H9 (cell line): Measurements from ENCODE around the gene SRPK1. TPM values are rescaled to one million over a fixed set of nuclear protein-coding genes. Genes with fewer than 3 reads are reported as not detected.

Experiments
- DNase-seq: peaks from one replicate; pipeline ENCODE4 v3.0.0-alpha.2; 2017
- H2AFZ ChIP-seq: one replicate; pipeline ENCODE4 v1.6.1; 2013; ENCODE audit warnings: mild to moderate bottlenecking, low read length, control low read depth, moderate library complexity
- H2AK5ac ChIP-seq: 2 replicates; pipeline ENCODE4 v1.6.1; 2013; ENCODE audit warnings: low read length, control low read depth, mixed read lengths; ENCODE audit not compliant: insufficient read length
- H2BK120ac ChIP-seq: one replicate; pipeline ENCODE4 v1.6.1; 2013; ENCODE audit warnings: low read depth, mild to moderate bottlenecking, low read length, control low read depth, inconsistent platforms; ENCODE audit not compliant: poor library complexity, severe bottlenecking
- H2BK12ac ChIP-seq: 2 replicates; pipeline ENCODE4 v1.6.1; 2013; ENCODE audit warnings: low read length, control low read depth, mixed read lengths, low read depth; ENCODE audit not compliant: insufficient read length
- H2BK15ac ChIP-seq: 2 replicates; pipeline ENCODE4 v1.6.1; 2013; ENCODE audit warnings: low read depth, low read length, control low read depth
- H2BK20ac ChIP-seq: one replicate; pipeline ENCODE4 v1.6.1; 2013; ENCODE audit warnings: low read depth, mild to moderate bottlenecking, low read length, control low read depth, inconsistent platforms; ENCODE audit not compliant: poor library complexity, severe bottlenecking
- H2BK5ac ChIP-seq: 2 replicates; pipeline ENCODE4 v1.6.1; 2013; ENCODE audit warnings: low read length, control low read depth, mixed read lengths; ENCODE audit not compliant: insufficient read length
- H3K14ac ChIP-seq: 2 replicates; pipeline ENCODE4 v1.6.1; 2013; ENCODE audit warnings: low read length, control low read depth; ENCODE audit not compliant: insufficient read depth
- H3K18ac ChIP-seq: 2 replicates; pipeline ENCODE4 v1.6.1; 2013; ENCODE audit warnings: low read depth, mild to moderate bottlenecking, mixed read lengths, low read length, control low read depth; ENCODE audit not compliant: insufficient read length
- H3K23ac ChIP-seq: 2 replicates; pipeline ENCODE4 v1.6.1; 2013; ENCODE audit warnings: low read length, control low read depth, mixed read lengths, low read depth; ENCODE audit not compliant: insufficient read length
- H3K23me2 ChIP-seq: 2 replicates; pipeline ENCODE4 v1.6.1; 2013; ENCODE audit warnings: low read depth, mild to moderate bottlenecking, mixed read lengths, low read length, control low read depth; ENCODE audit not compliant: insufficient read length, poor library complexity, severe bottlenecking
- H3K27ac ChIP-seq: 2 replicates; pipeline ENCODE4 v1.5.1; 2013; ENCODE audit warnings: low read length, control low read depth, mixed read lengths, low read depth; ENCODE audit not compliant: insufficient read length
- H3K27me3 ChIP-seq: 2 replicates; pipeline ENCODE4 v1.6.1; 2013; ENCODE audit warnings: low read length, control low read depth, inconsistent platforms; ENCODE audit not compliant: insufficient read depth
- H3K4ac ChIP-seq: 2 replicates; pipeline ENCODE4 v1.6.1; 2013; ENCODE audit warnings: low read depth, mild to moderate bottlenecking, control low read depth, inconsistent platforms, low read length, moderate library complexity
- H3K4me1 ChIP-seq: 2 replicates; pipeline ENCODE4 v1.6.1; 2013; ENCODE audit warnings: low read length, control low read depth, inconsistent platforms; ENCODE audit not compliant: insufficient read depth
- H3K4me2 ChIP-seq: 2 replicates; pipeline ENCODE4 v1.6.1; 2013; ENCODE audit warnings: low read length, control low read depth, mixed read lengths; ENCODE audit not compliant: insufficient read length, insufficient read depth
- H3K56ac ChIP-seq: 2 replicates; pipeline ENCODE4 v1.6.1; 2013; ENCODE audit warnings: low read depth, mild to moderate bottlenecking, mixed read lengths, low read length, control low read depth; ENCODE audit not compliant: insufficient read length
- H3K79me1 ChIP-seq: 2 replicates; pipeline ENCODE4 v1.6.1; 2013; ENCODE audit warnings: low read depth, mild to moderate bottlenecking, moderate library complexity, low read length, control low read depth, inconsistent platforms; ENCODE audit not compliant: insufficient read depth, poor library complexity, severe bottlenecking
- H3K79me2 ChIP-seq: 2 replicates; pipeline ENCODE4 v1.6.1; 2013; ENCODE audit warnings: low read length, control low read depth, inconsistent platforms; ENCODE audit not compliant: insufficient read depth
- H3K9ac ChIP-seq: 2 replicates; pipeline ENCODE4 v1.6.1; 2013; ENCODE audit warnings: low read length, control low read depth, mixed read lengths; ENCODE audit not compliant: insufficient read length; ENCODE audit errors: extremely low read depth
- H3K9me3 ChIP-seq: one replicate; pipeline ENCODE4 v1.6.1; 2013; ENCODE audit warnings: low read depth, low read length, inconsistent platforms; ENCODE audit not compliant: control insufficient read depth
- H3T11ph ChIP-seq: one replicate; pipeline ENCODE4 v1.6.1; 2013; ENCODE audit warnings: mild to moderate bottlenecking, low read length, control low read depth, inconsistent platforms
- H4K20me1 ChIP-seq: one replicate; pipeline ENCODE4 v1.6.1; 2013; ENCODE audit not compliant: control insufficient read depth, insufficient read length, insufficient read depth
- H4K5ac ChIP-seq: 2 replicates; pipeline ENCODE4 v1.6.1; 2013; ENCODE audit warnings: low read depth, mild to moderate bottlenecking, mixed read lengths, low read length, control low read depth; ENCODE audit not compliant: insufficient read length
- H4K8ac ChIP-seq: replicated peaks from 2 replicates; pipeline ENCODE4 v1.6.1; 2013; ENCODE audit warnings: low read length, control low read depth, mixed read lengths, low read depth; ENCODE audit not compliant: insufficient read length
- H4K91ac ChIP-seq: 2 replicates; pipeline ENCODE4 v1.6.1; 2013; ENCODE audit warnings: low read depth, mild to moderate bottlenecking, moderate library complexity, mixed read lengths, low read length, control low read depth; ENCODE audit not compliant: insufficient read length
- H3K27ac Mint-ChIP-seq, 3 experiments: 2 replicates in 2 of 3; 3 replicates in 1 of 3; pipeline ENCODE4 v1.8.0; 2020 to 2021; ENCODE audit warnings: mixed read lengths in 3 of 3, mild to moderate bottlenecking in 1 of 3, moderate library complexity in 1 of 3
- H3K27me3 Mint-ChIP-seq: 2 replicates; pipeline ENCODE4 v1.8.0; 2021; ENCODE audit warnings: low read depth, mild to moderate bottlenecking, moderate library complexity, mixed read lengths
- H3K36me3 Mint-ChIP-seq, 3 experiments: 2 replicates in 2 of 3; 3 replicates in 1 of 3; pipeline ENCODE4 v1.8.0; 2020 to 2021; ENCODE audit warnings: low read depth in 3 of 3, mixed read lengths in 3 of 3; ENCODE audit not compliant: insufficient read depth in 1 of 3
- H3K4me1 Mint-ChIP-seq, 2 experiments: 2 replicates each; pipeline ENCODE4 v1.8.0; 2020; ENCODE audit warnings: mixed read lengths in 2 of 2
- H3K4me3 Mint-ChIP-seq, 2 experiments: 2 replicates in 1 of 2; 3 replicates in 1 of 2; pipeline ENCODE4 v1.8.0; 2020 to 2021; ENCODE audit warnings: mild to moderate bottlenecking in 2 of 2, mixed read lengths in 2 of 2, moderate library complexity in 1 of 2
- H3K9me3 Mint-ChIP-seq, 2 experiments: 2 replicates in 1 of 2; 3 replicates in 1 of 2; pipeline ENCODE4 v1.8.0; 2020; ENCODE audit warnings: mild to moderate bottlenecking in 2 of 2, mixed read lengths in 2 of 2, moderate library complexity in 1 of 2
- WGBS: extraction: QIAGEN DNeasy Blood & Tissue Kit; methylation state at CpG from one replicate; pipeline ENCODE4 v1.1.7; 2013; ENCODE audit warnings: missing lambda C conversion rate, low lambda C conversion rate, mixed read lengths; ENCODE audit not compliant: insufficient read length; ENCODE audit errors: extremely low coverage; 5-methylcytosine and 5-hydroxymethylcytosine counted together
- total RNA-seq: library from RNA; stranded (reverse); gene quantifications from 2 replicates; pipeline ENCODE4 v1.2.1, GENCODE V29; 2021
- TF ChIP-seq, protein P1 (sequence below): fragments of 200-600 bp; sonication (generic); conservative IDR thresholded peaks from 3 replicates; pipeline ENCODE4 v1.8.0; 2021; ENCODE audit warnings: antibody characterized with exemption, mild to moderate bottlenecking

Gene SRPK1
- total RNA-seq, 1 experiment from 2014 or later, result 93.2 TPM

DNA sequence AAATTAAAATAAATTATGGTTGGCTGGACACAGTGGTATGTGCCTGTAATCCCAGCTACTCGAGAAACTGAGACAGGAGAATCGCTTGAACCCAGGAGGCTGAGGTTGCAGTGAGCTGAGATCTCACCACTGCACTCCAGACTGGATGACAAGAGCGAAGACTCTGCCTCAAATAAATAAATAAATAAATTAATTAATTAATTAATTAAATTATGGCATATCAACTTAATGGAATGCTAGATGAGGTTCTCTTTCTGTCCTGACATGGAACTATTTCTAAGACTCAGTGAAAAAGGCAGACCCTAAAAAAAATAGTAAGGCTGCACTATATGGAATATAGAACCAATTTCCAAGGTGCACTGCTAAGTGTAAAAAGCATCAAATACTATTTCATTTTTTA is 4.8 kb downstream of the SRPK1 start:
- Mint-ChIP-seq H3K4me3 (no peak overlapping the region), H3K9me3 (peaks cover 8 to 12% of the 10 kb centered on the region in 2 experiments), H3K27ac (no peak overlapping the region), H3K4me1 (peaks cover 18 to 23% of the 10 kb centered on the region in 2 experiments), H3K27me3 (no peaks in the 10 kb centered on the region), H3K36me3 (peaks cover 54 to 65% (median 56%) of the 10 kb centered on the region in 3 experiments)
- H4K20me1 ChIP-seq, result no peaks in the 10 kb centered on the region
- H3T11ph ChIP-seq, result no peak overlapping the region
- H3K79me2 ChIP-seq, result peaks cover 32% of the 10 kb centered on the region; the same call in 1 of the 2 replicates
- H2BK15ac ChIP-seq, result no peak overlapping the region
- TF ChIP-seq, protein P1, sequence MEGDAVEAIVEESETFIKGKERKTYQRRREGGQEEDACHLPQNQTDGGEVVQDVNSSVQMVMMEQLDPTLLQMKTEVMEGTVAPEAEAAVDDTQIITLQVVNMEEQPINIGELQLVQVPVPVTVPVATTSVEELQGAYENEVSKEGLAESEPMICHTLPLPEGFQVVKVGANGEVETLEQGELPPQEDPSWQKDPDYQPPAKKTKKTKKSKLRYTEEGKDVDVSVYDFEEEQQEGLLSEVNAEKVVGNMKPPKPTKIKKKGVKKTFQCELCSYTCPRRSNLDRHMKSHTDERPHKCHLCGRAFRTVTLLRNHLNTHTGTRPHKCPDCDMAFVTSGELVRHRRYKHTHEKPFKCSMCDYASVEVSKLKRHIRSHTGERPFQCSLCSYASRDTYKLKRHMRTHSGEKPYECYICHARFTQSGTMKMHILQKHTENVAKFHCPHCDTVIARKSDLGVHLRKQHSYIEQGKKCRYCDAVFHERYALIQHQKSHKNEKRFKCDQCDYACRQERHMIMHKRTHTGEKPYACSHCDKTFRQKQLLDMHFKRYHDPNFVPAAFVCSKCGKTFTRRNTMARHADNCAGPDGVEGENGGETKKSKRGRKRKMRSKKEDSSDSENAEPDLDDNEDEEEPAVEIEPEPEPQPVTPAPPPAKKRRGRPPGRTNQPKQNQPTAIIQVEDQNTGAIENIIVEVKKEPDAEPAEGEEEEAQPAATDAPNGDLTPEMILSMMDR, result no peak
- no peak overlapping the region for H4K5ac ChIP-seq
- no peak overlapping the region for H3K4me2 ChIP-seq
- peaks cover 8% of the 10 kb centered on the region for H3K9me3 ChIP-seq
- H3K4me1 ChIP-seq, result no peaks in the 10 kb centered on the region; the same call in none of the 2 replicates
- no peak overlapping the region for H3K27ac ChIP-seq
- no peak overlapping the region for H4K8ac ChIP-seq
- no peak overlapping the region for H2BK5ac ChIP-seq
- H3K56ac ChIP-seq, result no peak overlapping the region
- H3K27me3 ChIP-seq, result no peaks in the 10 kb centered on the region
- H2BK120ac ChIP-seq, result no peak overlapping the region
- H3K79me1 ChIP-seq, result peaks cover 5% of the 10 kb centered on the region
- H3K14ac ChIP-seq, result no peak overlapping the region
- no CpG with 5 or more reads among the region's 3 CpGs for WGBS
- no peak for DNase-seq
- no peak overlapping the region for H2AFZ ChIP-seq
- H2AK5ac ChIP-seq, result no peak overlapping the region
- no peak overlapping the region for H4K91ac ChIP-seq
- H3K18ac ChIP-seq, result no peak overlapping the region
- H3K23me2 ChIP-seq, result peaks cover 10% of the 10 kb centered on the region
- no peak overlapping the region for H3K23ac ChIP-seq
- no peak overlapping the region for H2BK20ac ChIP-seq
- H3K4ac ChIP-seq, result no peak overlapping the region
- H3K9ac ChIP-seq, result no peak overlapping the region
- H2BK12ac ChIP-seq, result no peak overlapping the region
